ENCODE results near the gene CETP. TPM values are rescaled to one million over a fixed set of nuclear protein-coding genes. Genes with fewer than 3 reads are reported as not detected.

Gene CETP
- total RNA-seq: not detected in 2 replicates

GRCh38 chr16:56961851-56962281 lies at the start of gene CETP:
TSS of gene CETP (plus strand) at chr16:56961950. CDS start at chr16:56961980, 30 bp downstream.

GRCh38 chr16:56931892-56932720 lies 29.6 kb upstream of the CETP start, which contains the start of gene HERPUD1:
TSS of gene HERPUD1 (plus strand) at chr16:56932142. CDS start at chr16:56932245, 103 bp downstream.

GRCh38 chr16:56988948-56989945 lies 27.5 kb downstream of the CETP start, which contains the start of gene NLRC5:
TSS of gene NLRC5 (plus strand) at chr16:56989557. CDS start at chr16:57020713, 31,156 bp downstream.

Other genes with a start within 250 kb of the CETP start
- 23.4 and 23.7 TPM in 2 replicates for gene NUP93, start 231.8 kb upstream of the CETP start, total RNA-seq
- not detected in 2 replicates for gene SLC12A3, start 96.7 kb upstream of the CETP start, total RNA-seq
- 138 and 188 TPM in 2 replicates for gene HERPUD1, start 29.8 kb upstream of the CETP start, total RNA-seq
- gene NLRC5, start 27.6 kb downstream of the CETP start, total RNA-seq: 5.8 and 6.7 TPM in 2 replicates
- gene CPNE2, start 130.6 kb downstream of the CETP start, total RNA-seq: 23.7 and 24.6 TPM in 2 replicates
- 41.0 and 41.3 TPM in 2 replicates for gene PSME3IP1, start 224.1 kb downstream of the CETP start, total RNA-seq
- gene RSPRY1, start 224.4 kb downstream of the CETP start, total RNA-seq: 25.2 and 32.3 TPM in 2 replicates